HepG2 (cell line): ENCODE data around the gene RGS6. TPM values are rescaled to one million over a fixed set of nuclear protein-coding genes. Genes with fewer than 3 reads are reported as not detected.

Source experiments
- ATAC-seq: fragments of 200-7000 bp; cut with Tn5 transposase; 3 replicates; pipeline ENCODE4 v1.9.1; 2020; ENCODE audit warnings: mild to moderate bottlenecking, moderate library complexity
- BruUV-seq: library from RNA; stranded (reverse); fragments of 400-500 nt; replicated peaks from 2 replicates; lab custom pipeline; 2021; lab: Mats Ljungman, UMichigan
- CTCF ChIA-PET: fragments of 300-600 bp; formaldehyde crosslinking; extraction: SDS; loops from one replicate; lab custom pipeline; 2021; ENCODE audit warnings: low total read pairs, inconsistent platforms, low intra/inter-chr PET ratio; lab: Yijun Ruan, JAX
- POLR2A ChIA-PET: fragments of 350-600 bp; sonication (Branson Sonifier 250); formaldehyde crosslinking; loops from one replicate; lab custom pipeline; 2020; ENCODE audit warnings: antibody characterized with exemption, inconsistent platforms; lab: Yijun Ruan, JAX
- DNase-seq: peaks from one replicate; pipeline ENCODE4 v3.0.0-alpha.2; 2015; ENCODE audit warnings: low spot score
- FAIRE-seq: peaks from 3 replicates; lab custom pipeline; 2011; peaks lifted over from hg19 to GRCh38; lab: Jason Lieb, UNC
- H2AFZ ChIP-seq: one replicate; pipeline ENCODE4 v1.6.1; 2011; ENCODE audit warnings: low read length, inconsistent platforms
- H3K27ac ChIP-seq: fragments of 300-600 bp; 3 replicates; pipeline ENCODE4 v1.8.0; 2011; ENCODE audit warnings: mixed run types, mild to moderate bottlenecking, mixed read lengths, low read length, inconsistent platforms; ENCODE audit not compliant: insufficient read depth; ENCODE audit errors: extremely low read length
- H3K27me3 ChIP-seq, 2 experiments: fragments of 200-600 bp in 1 of 2; 2 replicates in 1 of 2; 3 replicates in 1 of 2; pipeline versions ENCODE4 v1.6.0 to v1.8.0; 2011; ENCODE audit warnings: low read length in 2 of 2, mild to moderate bottlenecking in 2 of 2, moderate library complexity in 2 of 2, inconsistent platforms in 1 of 2; ENCODE audit not compliant: insufficient read depth in 2 of 2, control insufficient read depth in 1 of 2
- H3K36me3 ChIP-seq, 2 experiments: fragments of 200-600 bp in 1 of 2; replicated peaks in 1 of 2; 2 replicates in 1 of 2; 3 replicates in 1 of 2; pipeline versions ENCODE4 v1.5.1 to v1.8.0; 2011; ENCODE audit warnings: low read length in 2 of 2, inconsistent platforms in 1 of 2; ENCODE audit not compliant: insufficient read depth in 2 of 2, control insufficient read depth in 1 of 2
- H3K4me1 ChIP-seq: 2 replicates; pipeline ENCODE4 v1.5.1; 2012; ENCODE audit warnings: low read length, inconsistent platforms; ENCODE audit not compliant: insufficient read depth
- H3K4me2 ChIP-seq: 2 replicates; pipeline ENCODE4 v1.6.0; 2011; ENCODE audit warnings: low read depth, low read length, inconsistent platforms
- H3K4me3 ChIP-seq, 3 experiments: fragments of 200-600 bp in 1 of 3; sonication (generic), shearing (Covaris generic) in 1 of 3; replicated peaks in 1 of 3; 2 replicates each; pipeline ENCODE4 v1.5.1; 2011 to 2016; ENCODE audit warnings: low read length in 3 of 3, inconsistent platforms in 2 of 3, low read depth in 2 of 3, mild to moderate bottlenecking in 2 of 3, control low read depth in 1 of 3, mixed read lengths in 1 of 3; ENCODE audit not compliant: insufficient read depth in 1 of 3
- H3K79me2 ChIP-seq: one replicate; pipeline ENCODE4 v1.6.1; 2011; ENCODE audit warnings: low read length, inconsistent platforms; ENCODE audit not compliant: insufficient read depth
- H3K9ac ChIP-seq: 2 replicates; pipeline ENCODE4 v1.6.0; 2011; ENCODE audit warnings: mild to moderate bottlenecking, low read depth, low read length, inconsistent platforms; ENCODE audit not compliant: insufficient read depth
- H3K9me3 ChIP-seq: 2 replicates; pipeline ENCODE4 v1.5.1; 2012; ENCODE audit warnings: mild to moderate bottlenecking, low read length
- H4K20me1 ChIP-seq: 2 replicates; pipeline ENCODE4 v1.6.0; 2011; ENCODE audit warnings: inconsistent platforms, mild to moderate bottlenecking, low read length, moderate library complexity; ENCODE audit not compliant: insufficient read depth
- BORCS8-MEF2B ChIP-seq: sonication (generic); formaldehyde crosslinking; IDR thresholded peaks from 2 replicates; pipeline ENCODE4 v1.8.0; 2022; ENCODE audit warnings: mild to moderate bottlenecking, missing genetic modification reagents
- CREM ChIP-seq, 2 experiments: sonication (generic) in 1 of 2; formaldehyde crosslinking in 1 of 2; IDR thresholded peaks; 2 replicates each; pipeline versions ENCODE4 v1.4.0 to v1.6.1; 2016 to 2020; ENCODE audit warnings: antibody characterized with exemption in 1 of 2, mild to moderate bottlenecking in 1 of 2, missing genetic modification reagents in 1 of 2
- EEA1 ChIP-seq: sonication (generic); formaldehyde crosslinking; IDR thresholded peaks from 2 replicates; pipeline ENCODE4 v1.5.1; 2020; ENCODE audit warnings: mild to moderate bottlenecking, missing genetic modification reagents, borderline replicate concordance
- NFYC ChIP-seq: IDR thresholded peaks from 2 replicates; pipeline ENCODE4 v1.6.1; 2016; ENCODE audit warnings: missing genetic modification reagents, missing compliant biosample characterization
- POLR2G ChIP-seq: fragments of 200-400 bp; formaldehyde crosslinking; IDR thresholded peaks from 2 replicates; pipeline ENCODE4 v1.6.1; 2018; ENCODE audit warnings: mild to moderate bottlenecking, low read depth, low read length, moderate library complexity
- RAD51 ChIP-seq: fragments of 450-650 bp; IDR thresholded peaks from 2 replicates; pipeline ENCODE4 v1.6.1; 2016; ENCODE audit warnings: borderline replicate concordance
- SALL2 ChIP-seq: sonication (generic); formaldehyde crosslinking; IDR thresholded peaks from 2 replicates; pipeline ENCODE4 v1.8.1; 2023; ENCODE audit warnings: mild to moderate bottlenecking, missing genetic modification reagents, inconsistent platforms
- SOX6 ChIP-seq, 2 experiments: fragments of 450-650 bp in 1 of 2; sonication (generic) in 1 of 2; formaldehyde crosslinking in 1 of 2; IDR thresholded peaks; 2 replicates each; pipeline versions ENCODE4 v1.4.0 to v1.6.1; 2017 to 2020; ENCODE audit warnings: antibody characterized with exemption in 1 of 2, mild to moderate bottlenecking in 1 of 2, missing genetic modification reagents in 1 of 2
- ZNF253 ChIP-seq: sonication (generic); formaldehyde crosslinking; IDR thresholded peaks from 2 replicates; pipeline ENCODE4 v1.8.0; 2022; ENCODE audit warnings: mild to moderate bottlenecking, missing genetic modification reagents, borderline replicate concordance
- ZNF432 ChIP-seq: sonication (generic); formaldehyde crosslinking; IDR thresholded peaks from 2 replicates; pipeline ENCODE4 v1.5.0; 2020; ENCODE audit warnings: missing genetic modification reagents, mild to moderate bottlenecking, borderline replicate concordance
- ZNF446 ChIP-seq: sonication (generic); formaldehyde crosslinking; IDR thresholded peaks from 2 replicates; pipeline ENCODE4 v1.5.0; 2020; ENCODE audit warnings: mild to moderate bottlenecking, missing genetic modification reagents
- ZNF883 ChIP-seq: sonication (generic); formaldehyde crosslinking; IDR thresholded peaks from 2 replicates; pipeline ENCODE4 v1.5.1; 2020; ENCODE audit warnings: mild to moderate bottlenecking, missing genetic modification reagents; ENCODE audit errors: not compliant biosample characterization
- WGBS: methylation state at CpG from one replicate; pipeline ENCODE4 v1.1.6; 2017; ENCODE audit warnings: low lambda C conversion rate; 5-methylcytosine and 5-hydroxymethylcytosine counted together
- in situ Hi-C: cut with HindIII; loops from 2 replicates; pipeline ENCODE4 v1.10.0; 2017; ENCODE audit warnings: low pct_unique_long_range_greater_than_20kb; ENCODE audit not compliant: extremely low pct_ligation_motif_present
- intact Hi-C: fragments of 100-400 bp; cut with micrococcal nuclease; formaldehyde crosslinking; loops from one replicate; pipeline ENCODE4 v1.10.0; 2022; ENCODE audit not compliant: unreplicated experiment
- polyA plus RNA-seq, 8 experiments: library from polyadenylated mRNA; depleted of rRNA in 3 of 8; stranded (reverse) in 7 of 8; unstranded in 1 of 8; fragments of >200 nt; fragmentation: Illumina TruSeq in 4 of 8; extraction: Trizol in 4 of 8; gene quantifications; 2 replicates each; pipeline versions ENCODE4 v1.2.1 to v1.2.3, GENCODE V29; 2011 to 2016; ENCODE audit warnings: low read depth in 4 of 8, missing spikeins in 1 of 8, mixed read lengths in 1 of 8; ENCODE audit not compliant: insufficient read depth in 1 of 8
- total RNA-seq, 5 experiments: library from RNA; depleted of rRNA; stranded (reverse); fragments of >200 nt; fragmentation: Illumina TruSeq; extraction: Trizol; gene quantifications; 2 replicates each; pipeline ENCODE4 v1.2.3, GENCODE V29; 2016; ENCODE audit warnings: low read depth in 1 of 5
- TF ChIP-seq, protein P1 (sequence below): sonication (generic); formaldehyde crosslinking; IDR thresholded peaks from 2 replicates; pipeline ENCODE4 v1.4.0; 2020; ENCODE audit warnings: missing genetic modification reagents
- TF ChIP-seq, protein P2 (sequence below): sonication (generic); formaldehyde crosslinking; IDR thresholded peaks from 2 replicates; pipeline ENCODE4 v1.8.1; 2023; ENCODE audit warnings: missing genetic modification reagents, mild to moderate bottlenecking, borderline replicate concordance
- TF ChIP-seq, protein P3 (sequence below): sonication (generic); formaldehyde crosslinking; conservative IDR thresholded peaks from 2 replicates; pipeline ENCODE4 v1.4.0; 2020; ENCODE audit warnings: mild to moderate bottlenecking, missing genetic modification reagents, moderate library complexity
- TF ChIP-seq, protein P4 (sequence below): sonication (generic); formaldehyde crosslinking; IDR thresholded peaks from 2 replicates; pipeline ENCODE4 v1.8.0; 2022; ENCODE audit warnings: missing genetic modification reagents, mild to moderate bottlenecking, inconsistent platforms, borderline replicate concordance

The RGS6 gene
- total and polyA plus RNA-seq, 2 of the 13 experiments (the other 11 are each of a cell fraction or from before 2014, with no cell fraction given), result not detected

DNA sequence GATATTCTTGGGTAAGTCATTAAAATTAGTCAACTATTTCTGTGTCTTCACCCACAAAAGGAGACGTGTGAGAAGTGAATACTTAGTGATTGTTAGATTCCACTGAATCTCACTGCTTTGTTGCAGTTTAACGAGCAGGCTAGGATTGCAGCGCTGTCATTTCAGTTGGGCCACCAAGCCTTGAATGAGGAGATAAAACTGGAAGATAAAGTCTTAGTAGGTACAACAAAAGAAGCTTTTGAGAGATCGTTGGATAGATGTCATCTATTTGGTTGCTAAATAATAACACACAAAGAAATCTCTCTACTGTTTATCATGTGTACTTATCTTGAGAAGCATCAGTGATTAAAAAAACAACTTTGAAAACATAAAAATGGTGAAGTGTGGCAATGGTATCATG is 132.3 kb downstream of the RGS6 start:
- in situ Hi-C loops, result no loop called here
- Histone ChIP-seq H3K9ac (no peak overlapping the region), H3K4me2 (no peak overlapping the region), H2AFZ (no peak overlapping the region), H4K20me1 (no peaks in the 10 kb centered on the region), H3K27me3 (no peaks in the 10 kb centered on the region), H3K9me3 (no peaks in the 10 kb centered on the region), H3K4me3 (no peak overlapping the region), H3K79me2 (no peaks in the 10 kb centered on the region), H3K27ac (no peak overlapping the region), H3K36me3 (no peaks in the 10 kb centered on the region), H3K4me1 (no peaks in the 10 kb centered on the region)
- no peak for DNase-seq
- CTCF ChIA-PET, result no interaction called here
- no peak for TF ChIP-seq SALL2 (CRISPR knock-in tag)
- TF ChIP-seq SOX6 (IDR thresholded peaks at IDR 0.05), result no peak
- no peak for TF ChIP-seq SOX6 (CRISPR knock-in tag; IDR thresholded peaks at IDR 0.05)
- TF ChIP-seq EEA1 (CRISPR knock-in tag), result no peak
- TF ChIP-seq, protein P1, sequence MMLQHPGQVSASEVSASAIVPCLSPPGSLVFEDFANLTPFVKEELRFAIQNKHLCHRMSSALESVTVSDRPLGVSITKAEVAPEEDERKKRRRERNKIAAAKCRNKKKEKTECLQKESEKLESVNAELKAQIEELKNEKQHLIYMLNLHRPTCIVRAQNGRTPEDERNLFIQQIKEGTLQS (CRISPR knock-in tag), result no peak
- no peak for TF ChIP-seq BORCS8-MEF2B (CRISPR knock-in tag)
- TF ChIP-seq, protein P2, sequence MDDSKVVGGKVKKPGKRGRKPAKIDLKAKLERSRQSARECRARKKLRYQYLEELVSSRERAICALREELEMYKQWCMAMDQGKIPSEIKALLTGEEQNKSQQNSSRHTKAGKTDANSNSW, result no peak
- TF ChIP-seq CREM (IDR thresholded peaks at IDR 0.05), result no peak
- no peak for TF ChIP-seq CREM (CRISPR knock-in tag; IDR thresholded peaks at IDR 0.05)
- TF ChIP-seq, protein P3, sequence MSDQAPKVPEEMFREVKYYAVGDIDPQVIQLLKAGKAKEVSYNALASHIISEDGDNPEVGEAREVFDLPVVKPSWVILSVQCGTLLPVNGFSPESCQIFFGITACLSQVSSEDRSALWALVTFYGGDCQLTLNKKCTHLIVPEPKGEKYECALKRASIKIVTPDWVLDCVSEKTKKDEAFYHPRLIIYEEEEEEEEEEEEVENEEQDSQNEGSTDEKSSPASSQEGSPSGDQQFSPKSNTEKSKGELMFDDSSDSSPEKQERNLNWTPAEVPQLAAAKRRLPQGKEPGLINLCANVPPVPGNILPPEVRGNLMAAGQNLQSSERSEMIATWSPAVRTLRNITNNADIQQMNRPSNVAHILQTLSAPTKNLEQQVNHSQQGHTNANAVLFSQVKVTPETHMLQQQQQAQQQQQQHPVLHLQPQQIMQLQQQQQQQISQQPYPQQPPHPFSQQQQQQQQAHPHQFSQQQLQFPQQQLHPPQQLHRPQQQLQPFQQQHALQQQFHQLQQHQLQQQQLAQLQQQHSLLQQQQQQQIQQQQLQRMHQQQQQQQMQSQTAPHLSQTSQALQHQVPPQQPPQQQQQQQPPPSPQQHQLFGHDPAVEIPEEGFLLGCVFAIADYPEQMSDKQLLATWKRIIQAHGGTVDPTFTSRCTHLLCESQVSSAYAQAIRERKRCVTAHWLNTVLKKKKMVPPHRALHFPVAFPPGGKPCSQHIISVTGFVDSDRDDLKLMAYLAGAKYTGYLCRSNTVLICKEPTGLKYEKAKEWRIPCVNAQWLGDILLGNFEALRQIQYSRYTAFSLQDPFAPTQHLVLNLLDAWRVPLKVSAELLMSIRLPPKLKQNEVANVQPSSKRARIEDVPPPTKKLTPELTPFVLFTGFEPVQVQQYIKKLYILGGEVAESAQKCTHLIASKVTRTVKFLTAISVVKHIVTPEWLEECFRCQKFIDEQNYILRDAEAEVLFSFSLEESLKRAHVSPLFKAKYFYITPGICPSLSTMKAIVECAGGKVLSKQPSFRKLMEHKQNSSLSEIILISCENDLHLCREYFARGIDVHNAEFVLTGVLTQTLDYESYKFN (CRISPR knock-in tag), result no peak
- no peak for TF ChIP-seq NFYC (CRISPR knock-in tag)
- TF ChIP-seq POLR2G, result no peak
- TF ChIP-seq ZNF446 (CRISPR knock-in tag), result no peak
- no peak for TF ChIP-seq ZNF253 (CRISPR knock-in tag)
- TF ChIP-seq, protein P4, sequence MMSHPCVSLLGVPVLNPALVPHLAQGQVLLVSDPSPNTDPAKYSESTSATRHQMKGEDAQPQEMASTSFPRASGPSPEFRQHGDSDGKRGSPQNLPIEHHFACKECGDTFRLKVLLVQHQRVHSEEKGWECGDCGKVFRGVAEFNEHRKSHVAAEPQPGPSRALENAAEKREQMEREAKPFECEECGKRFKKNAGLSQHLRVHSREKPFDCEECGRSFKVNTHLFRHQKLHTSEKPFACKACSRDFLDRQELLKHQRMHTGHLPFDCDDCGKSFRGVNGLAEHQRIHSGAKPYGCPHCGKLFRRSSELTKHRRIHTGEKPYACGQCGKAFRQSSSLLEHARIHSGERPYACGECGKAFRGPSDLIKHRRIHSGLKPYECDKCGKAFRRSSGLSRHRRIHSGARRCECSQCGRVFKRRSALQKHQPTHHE (CRISPR knock-in tag), result no peak
- TF ChIP-seq ZNF432 (CRISPR knock-in tag), result no peak
- TF ChIP-seq RAD51, result no peak
- TF ChIP-seq ZNF883, result no peak
- WGBS, result 39% methylated on average over 4 of the region's 4 CpGs
- ATAC-seq, result no peak
- intact Hi-C loops, result no loop called here
- no peak for FAIRE-seq
- POLR2A ChIA-PET, result no interaction called here
- BruUV-seq, result no TSS peak
